IPS-11a (cell line): ENCODE data around the gene EFHD2.
"Not testable (repeated sequence)": the region's sequence is repeated elsewhere in the genome, so short reads cannot be mapped to it uniquely, and the experiment has no call there.

Source experiments
- H3K4me3 ChIP-seq: one replicate; pipeline ENCODE4 v1.5.1; 2013; ENCODE audit warnings: low read depth, low read length, control low read depth

EFHD2 gene

DNA sequence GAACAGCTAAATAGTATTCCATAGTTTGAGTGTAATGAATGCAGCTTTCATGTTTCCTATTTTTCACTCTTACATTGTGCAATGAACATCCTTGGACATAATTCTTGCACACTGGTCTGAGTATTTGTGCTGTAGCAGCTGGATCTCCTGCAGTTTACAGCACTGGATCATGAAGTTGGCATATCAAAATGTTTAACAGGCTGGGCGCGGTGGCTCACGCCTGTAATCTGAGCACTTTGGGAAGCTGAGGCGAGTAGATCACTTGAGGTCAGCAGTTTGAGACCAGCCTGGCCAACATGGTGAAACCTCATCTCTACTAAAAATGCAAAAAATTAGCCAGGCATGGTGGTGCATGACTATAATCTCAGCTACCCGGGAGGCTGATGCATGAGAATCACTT lies 61.4 kb downstream of the EFHD2 start:
- not testable (repeated sequence) for H3K4me3 ChIP-seq

DNA sequence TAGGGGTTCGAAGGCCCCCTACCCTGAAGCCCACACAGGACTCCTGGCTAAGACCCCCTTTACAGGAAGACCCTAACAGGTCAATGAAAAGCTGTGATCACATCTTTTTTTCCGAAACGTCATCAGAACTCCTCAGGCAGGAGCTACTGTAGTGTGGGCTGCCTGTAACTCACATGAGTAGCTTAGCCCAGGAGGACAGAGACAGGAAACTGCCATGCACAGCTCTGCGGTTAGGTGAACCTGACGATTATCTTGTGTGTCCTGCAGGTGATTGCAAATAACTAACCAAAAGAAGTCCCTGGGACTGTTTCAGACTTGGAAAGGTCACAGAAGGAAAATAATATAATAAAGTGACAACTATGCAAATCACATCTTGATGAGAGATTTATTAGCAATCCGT lies 62.0 kb downstream of the EFHD2 start:
- not testable (repeated sequence) for H3K4me3 ChIP-seq

DNA sequence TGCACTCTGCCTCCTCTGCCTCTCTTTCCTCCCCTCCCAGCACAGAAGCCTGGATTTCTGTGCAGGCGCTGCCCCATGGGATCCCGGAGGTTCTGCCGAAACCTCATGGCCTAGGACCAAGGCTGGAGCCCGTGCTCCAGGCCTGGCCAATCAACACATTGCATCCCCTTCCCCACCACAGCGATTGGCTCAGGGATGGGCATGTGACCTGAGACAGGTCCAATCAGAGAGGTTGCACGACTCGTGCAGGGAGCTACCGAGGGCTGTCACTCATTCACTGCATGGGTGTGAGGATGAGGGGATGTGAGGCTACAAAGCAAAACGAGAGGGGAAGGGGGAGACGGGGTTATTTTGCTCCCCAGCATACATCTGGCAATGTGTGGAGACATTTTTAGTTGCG lies 62.9 kb downstream of the EFHD2 start:
- no peak overlapping the region for H3K4me3 ChIP-seq

DNA sequence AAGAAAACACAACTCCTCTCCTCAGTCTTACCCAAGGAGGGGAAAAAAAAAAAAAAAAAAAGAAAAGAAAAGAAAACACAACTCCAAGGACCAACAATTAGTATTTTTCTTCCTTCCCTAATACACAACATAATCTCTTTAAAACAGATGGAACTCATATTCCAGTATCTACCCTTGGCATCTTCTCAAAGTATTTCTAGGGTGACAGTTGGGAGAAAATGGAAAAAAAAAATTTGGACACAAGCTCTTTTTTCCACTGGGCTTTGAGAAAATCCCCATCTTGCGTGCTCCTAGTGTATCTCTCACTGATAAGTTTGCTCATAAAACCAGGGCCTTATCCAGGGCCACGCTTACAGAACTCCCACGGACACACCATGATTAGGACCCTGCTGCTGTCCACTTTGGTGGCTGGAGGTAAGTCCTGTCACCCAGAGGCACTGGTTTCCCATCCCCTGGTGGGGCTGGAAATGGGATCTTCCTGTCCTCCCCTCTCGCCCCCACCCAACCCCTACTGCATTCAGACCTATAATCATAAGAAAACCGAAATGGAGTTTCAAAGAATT lies 66.1 kb downstream of the EFHD2 start, which contains the start of gene CELA2B:
CELA2B (plus strand) TSS at position 353 of the 563 bp plus-strand sequence; CDS start at position 375, 22 bp downstream.
- no peak within 1 kb of the TSS for H3K4me3 ChIP-seq

DNA sequence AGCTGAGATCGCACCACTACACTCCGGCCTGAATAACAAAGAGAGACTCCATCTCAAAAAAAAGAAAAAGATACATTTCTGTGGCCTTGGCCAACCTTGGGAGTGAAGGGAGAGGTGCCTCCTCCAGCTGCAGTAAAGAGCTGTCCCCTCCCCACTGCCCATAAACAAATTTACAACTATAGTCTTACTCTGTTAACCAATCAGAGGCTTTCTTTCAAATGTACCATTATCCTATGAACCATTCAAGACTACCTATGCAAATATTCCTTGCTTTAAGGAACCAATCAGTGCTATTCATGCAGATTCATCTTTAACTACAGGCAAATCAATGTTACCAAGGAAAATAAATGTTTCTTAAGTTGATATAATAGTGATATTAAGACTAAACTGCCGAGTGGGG lies 67.2 kb downstream of the EFHD2 start:
- no peak overlapping the region for H3K4me3 ChIP-seq

DNA sequence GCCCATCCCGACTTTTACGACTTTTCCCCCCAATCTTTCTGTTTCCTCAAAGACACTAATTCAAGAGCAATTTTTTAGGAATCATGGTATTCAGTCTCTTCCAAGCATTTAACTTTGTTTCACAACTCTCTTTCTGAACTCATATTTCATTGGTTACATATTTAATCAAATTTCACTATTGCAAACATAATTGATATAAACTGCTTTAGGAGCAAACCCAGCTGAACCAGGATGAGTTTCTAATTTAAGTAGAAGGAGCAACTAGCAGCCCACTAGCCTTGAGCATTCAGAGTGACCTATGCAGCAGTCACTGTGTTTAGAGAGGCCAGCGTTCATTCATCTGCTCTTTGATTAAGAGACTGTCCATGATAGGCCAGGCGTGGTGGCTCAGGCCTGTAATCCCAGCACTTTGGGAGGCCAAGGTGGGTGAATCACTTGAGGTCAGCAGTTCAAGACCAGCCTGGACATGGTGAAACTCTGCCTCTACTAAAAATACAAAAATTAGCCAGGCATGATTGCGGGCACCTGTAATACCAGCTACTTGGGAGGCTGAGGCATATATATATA lies 68.0 kb downstream of the EFHD2 start:
- no peak overlapping the region for H3K4me3 ChIP-seq
